Mesangial cell (primary cell): ENCODE results near the gene PRPF40B. TPM values are rescaled to one million over a fixed set of nuclear protein-coding genes. Genes with fewer than 3 reads are reported as not detected.

Source experiments
- total RNA-seq: library from RNA; depleted of rRNA; stranded (reverse); fragments of >200 nt; gene quantifications from 2 replicates; pipeline ENCODE4 v1.2.3, GENCODE V29; 2015

The PRPF40B gene
- 10.1 and 13.1 TPM in 2 replicates for total RNA-seq

GRCh38 chr12:49623142-49623904, at the start of gene PRPF40B:
TSS of gene PRPF40B (plus strand) at chr12:49623561. CDS start at chr12:49623591, 30 bp downstream.

GRCh38 chr12:49605539-49605938, 17.8 kb upstream of the PRPF40B start, which contains the start of gene FAM186B:
TSS of gene FAM186B (minus strand) at chr12:49605639. CDS start at chr12:49605477, 162 bp downstream.

Other genes with a start within 250 kb of the PRPF40B start
- gene KCNH3, start 84.5 kb upstream of the PRPF40B start, total RNA-seq = 0.16 and 1.1 TPM in 2 replicates
- gene MCRS1, start 55.4 kb upstream of the PRPF40B start, total RNA-seq = 70.4 and 79.4 TPM in 2 replicates
- gene FAM186B, start 17.9 kb upstream of the PRPF40B start, total RNA-seq = 0.13 TPM in 1 of 2 replicates, not detected in the other
- gene FMNL3, start 83.8 kb downstream of the PRPF40B start, total RNA-seq = 16.2 and 26.9 TPM in 2 replicates
- gene TMBIM6, start 118.0 kb downstream of the PRPF40B start, total RNA-seq = 303 and 380 TPM in 2 replicates
- gene NCKAP5L, start 204.9 kb downstream of the PRPF40B start, total RNA-seq = 19.9 and 36.0 TPM in 2 replicates
- 0.98 and 1.9 TPM in 2 replicates for gene BCDIN3D, start 219.5 kb downstream of the PRPF40B start, total RNA-seq